ENCODE results near the gene CLDN5.

The CLDN5 gene

DNA sequence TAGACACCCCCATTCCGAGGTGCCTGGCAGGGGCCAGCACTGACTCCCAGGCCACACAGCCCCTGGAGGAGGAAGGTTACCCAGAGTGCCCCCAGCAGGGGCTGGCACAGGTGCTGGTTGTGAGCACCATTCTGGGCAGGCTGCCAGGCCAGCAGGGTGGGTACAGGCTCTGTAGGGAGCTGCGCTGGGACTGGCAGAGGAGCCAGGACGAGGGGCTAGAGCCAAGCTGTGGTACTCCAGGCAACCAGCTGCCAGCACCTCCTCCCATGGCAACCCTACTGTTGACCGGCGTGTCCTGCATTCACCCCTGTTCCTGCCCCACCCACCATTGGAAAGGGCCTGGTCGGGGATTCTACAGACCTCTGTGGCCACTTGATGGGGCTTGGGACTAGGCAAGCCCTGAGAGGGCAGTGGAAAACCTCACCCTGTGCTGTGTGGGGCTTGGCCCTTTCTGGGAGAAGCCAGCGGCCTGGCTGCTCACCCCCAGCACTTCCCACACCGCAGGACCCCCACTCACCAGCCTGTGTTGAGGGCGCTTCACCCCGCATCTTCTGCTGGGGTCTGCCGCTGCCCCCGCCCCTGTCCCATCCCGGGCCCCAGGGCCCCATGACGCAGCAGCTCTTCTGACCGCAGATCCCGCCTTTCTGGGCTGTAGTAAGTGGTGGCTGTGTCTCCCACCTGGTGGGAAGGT lies 1.9 kb downstream of the CLDN5 start:
- H3K27me3 Mint-ChIP-seq = peaks cover 47% of the 10 kb centered on the region
- no peak overlapping the region for H3K27ac Mint-ChIP-seq
- peaks cover 19% of the 10 kb centered on the region for H3K4me1 Mint-ChIP-seq
- H3K36me3 Mint-ChIP-seq = peaks cover 13% of the 10 kb centered on the region
- CTCF ChIA-PET = interaction anchor here (1.4 to 3.5 kb wide), 2 partner anchors 37 to 107 kb away, joined by 3 to 14 read pairs; no protein-coding TSS in a partner anchor
- no peak for DNase-seq
- H3K4me3 Mint-ChIP-seq = peak overlapping the region; percentile 68
- H3K9me3 Mint-ChIP-seq = no peaks in the 10 kb centered on the region

DNA sequence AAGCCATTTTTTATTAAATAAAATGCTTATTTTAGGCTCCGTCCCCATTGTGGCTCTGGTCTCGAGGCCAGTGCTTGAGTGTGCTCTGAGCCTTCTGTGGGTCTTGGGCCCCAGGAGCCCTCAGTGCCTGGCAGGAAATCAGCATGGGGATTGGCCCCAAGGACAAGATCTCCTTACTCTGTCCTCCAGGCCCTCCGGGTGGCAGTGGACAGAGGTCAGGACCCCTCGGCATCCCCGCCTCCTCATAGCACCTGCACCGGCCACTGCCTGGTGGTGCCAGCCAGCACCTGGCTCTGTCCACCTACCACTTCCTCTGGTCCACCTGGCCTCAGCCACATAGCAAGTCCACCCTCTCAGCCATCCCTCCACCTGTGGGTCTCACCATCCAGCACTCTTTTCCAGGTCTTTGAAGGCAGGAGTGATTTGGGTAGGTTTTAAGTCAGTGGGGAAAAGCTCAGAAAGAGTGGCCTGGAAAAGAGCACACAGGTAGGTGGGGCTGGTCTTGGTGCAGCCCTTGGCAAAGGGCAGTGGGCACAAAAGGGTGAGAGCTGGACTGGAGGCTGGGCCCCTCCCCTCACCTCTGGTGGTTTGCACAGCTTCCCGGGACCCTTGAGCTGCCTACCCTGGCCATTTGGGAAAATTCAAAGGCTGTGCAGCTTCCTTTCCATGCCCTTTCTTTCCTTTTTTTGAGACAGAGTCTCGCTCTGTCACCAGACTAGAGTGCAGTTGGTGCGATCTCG lies 3.5 kb downstream of the CLDN5 start:
- no peaks in the 10 kb centered on the region for H3K9me3 Mint-ChIP-seq
- H3K4me1 Mint-ChIP-seq = peaks cover 19% of the 10 kb centered on the region
- peaks cover 32% of the 10 kb centered on the region for H3K27me3 Mint-ChIP-seq
- no peak overlapping the region for H3K27ac Mint-ChIP-seq
- CTCF ChIA-PET = interaction anchor here (3.5 kb wide), 1 partner anchor 109 kb away, joined by 14 read pairs; no protein-coding TSS in a partner anchor
- H3K4me3 Mint-ChIP-seq = no peak overlapping the region
- no peak for DNase-seq
- H3K36me3 Mint-ChIP-seq = peaks cover 16% of the 10 kb centered on the region

- H3K9me3 Mint-ChIP-seq = no peaks in the 10 kb centered on the region
- peaks cover 25% of the 10 kb centered on the region for H3K27me3 Mint-ChIP-seq
- CTCF ChIA-PET = no interaction called here
- H3K27ac Mint-ChIP-seq = no peak overlapping the region
- peaks cover 18% of the 10 kb centered on the region for H3K4me1 Mint-ChIP-seq
- no peak for DNase-seq
- H3K36me3 Mint-ChIP-seq = peaks cover 21% of the 10 kb centered on the region
- H3K4me3 Mint-ChIP-seq = no peak overlapping the region
Measured at GRCh38 chr22:19520007-19520406, 4.2 kb downstream of the CLDN5 start.

DNA sequence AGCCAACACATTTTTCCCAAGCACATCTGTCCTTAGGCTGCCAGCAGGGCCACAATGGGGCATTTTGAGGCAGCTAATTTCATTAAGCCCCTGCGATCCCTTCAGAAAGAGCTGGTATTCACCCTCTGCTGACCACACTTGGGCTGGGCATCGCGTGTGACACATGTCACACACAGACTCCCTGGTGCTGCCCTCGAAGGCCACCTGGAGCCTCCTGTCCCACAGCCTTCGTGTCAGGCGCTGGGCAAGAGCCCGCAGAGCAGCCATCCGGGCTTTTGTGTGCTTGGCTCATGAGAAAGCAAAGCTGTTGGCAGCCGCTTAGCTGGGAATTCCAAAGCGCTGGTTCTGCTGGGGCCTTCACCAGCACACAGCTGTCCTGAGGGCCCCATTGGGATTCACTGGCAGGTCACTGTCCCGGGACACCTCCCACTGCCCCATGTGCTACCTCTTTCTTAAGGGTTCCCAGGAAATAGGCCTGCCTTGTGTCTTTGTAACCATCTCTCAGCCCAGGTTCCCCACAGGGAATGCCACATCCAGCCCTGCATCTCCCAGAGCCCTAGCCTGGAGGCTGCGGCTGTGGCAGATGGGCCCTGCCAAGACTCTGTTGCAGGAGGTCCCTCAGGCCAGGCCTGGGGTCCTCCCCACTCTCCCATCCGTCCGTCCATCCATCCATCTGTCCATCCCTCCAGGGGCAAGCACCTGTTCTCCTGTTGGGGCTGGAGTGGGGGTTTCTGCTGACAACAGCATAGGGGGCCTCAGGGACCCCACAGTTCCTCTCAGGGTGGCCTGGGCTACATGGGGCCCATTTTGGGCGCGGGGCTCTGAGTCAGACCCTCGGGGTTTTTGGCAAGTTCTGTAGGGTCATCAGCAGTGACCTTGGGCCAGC lies 4.9 kb downstream of the CLDN5 start:
- H3K4me1 Mint-ChIP-seq = peaks cover 17% of the 10 kb centered on the region
- peaks cover 26% of the 10 kb centered on the region for H3K36me3 Mint-ChIP-seq
- peaks cover 18% of the 10 kb centered on the region for H3K27me3 Mint-ChIP-seq
- H3K4me3 Mint-ChIP-seq = no peak overlapping the region
- H3K9me3 Mint-ChIP-seq = no peaks in the 10 kb centered on the region
- DNase-seq = no peak
- CTCF ChIA-PET = no interaction called here
- H3K27ac Mint-ChIP-seq = no peak overlapping the region

DNA sequence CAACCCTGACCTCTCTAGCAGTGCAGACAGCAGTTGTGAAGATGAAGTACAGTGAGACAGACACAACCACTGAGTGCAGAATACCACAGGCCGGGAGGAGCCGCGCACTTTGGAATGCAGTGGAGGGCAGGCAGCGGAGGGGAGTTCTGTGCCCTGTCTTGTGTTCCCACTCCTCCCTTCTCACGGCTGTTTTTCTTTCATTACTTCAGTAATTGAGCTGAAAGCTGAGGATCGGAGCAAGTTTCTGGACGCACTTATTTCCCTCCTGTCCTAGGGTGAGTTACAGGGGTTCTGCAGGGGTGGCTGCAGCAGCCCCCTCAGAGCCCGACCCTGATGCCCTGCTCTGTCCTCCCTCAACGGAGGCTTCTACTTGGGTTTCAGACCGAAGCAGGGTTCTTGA lies 5.6 kb downstream of the CLDN5 start:
- Mint-ChIP-seq H3K9me3 (no peaks in the 10 kb centered on the region), H3K4me1 (peaks cover 15% of the 10 kb centered on the region), H3K36me3 (peaks cover 33% of the 10 kb centered on the region), H3K27me3 (peaks cover 11% of the 10 kb centered on the region), H3K4me3 (no peak overlapping the region), H3K27ac (no peak overlapping the region)
- CTCF ChIA-PET = no interaction called here
- no peak for DNase-seq

DNA sequence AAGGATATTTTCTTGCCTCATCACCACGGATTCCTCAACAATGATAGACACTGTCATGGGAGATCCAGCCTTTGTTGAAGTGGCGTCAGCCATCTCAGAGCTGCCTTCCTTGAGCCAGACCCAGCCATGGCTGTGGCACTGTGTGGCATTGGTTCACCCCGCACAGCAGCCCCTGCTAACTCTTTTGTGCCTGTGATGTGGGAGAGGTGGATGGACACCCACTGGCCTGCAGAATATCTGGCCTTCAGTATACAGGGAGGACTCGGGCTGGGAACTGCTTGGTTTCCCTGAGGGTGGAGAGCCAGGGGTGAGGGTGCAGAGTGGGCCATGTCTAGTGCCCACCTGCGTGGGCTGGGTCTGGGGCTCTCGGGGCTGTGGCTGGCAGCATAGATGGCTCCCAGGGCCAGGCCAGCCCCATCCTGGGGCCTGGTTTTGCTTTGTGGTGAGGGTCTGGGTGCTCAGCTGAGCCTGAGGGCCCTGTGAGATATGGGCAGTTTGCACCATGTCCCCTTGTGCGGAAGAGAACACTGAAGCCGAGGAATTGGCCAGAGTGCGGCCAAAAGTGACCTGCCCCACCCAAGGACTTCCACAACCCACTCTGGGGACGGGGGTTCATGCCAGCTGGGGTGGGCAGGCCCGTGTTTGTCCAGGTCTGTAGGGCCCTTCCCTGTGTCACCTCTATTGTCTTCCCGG lies 6.1 kb downstream of the CLDN5 start:
- Mint-ChIP-seq H3K4me1 (peaks cover 11% of the 10 kb centered on the region), H3K4me3 (no peak overlapping the region), H3K27me3 (peaks cover 6% of the 10 kb centered on the region), H3K27ac (no peak overlapping the region), H3K9me3 (no peaks in the 10 kb centered on the region), H3K36me3 (peaks cover 38% of the 10 kb centered on the region)
- CTCF ChIA-PET = no interaction called here
- no peak for DNase-seq

DNA sequence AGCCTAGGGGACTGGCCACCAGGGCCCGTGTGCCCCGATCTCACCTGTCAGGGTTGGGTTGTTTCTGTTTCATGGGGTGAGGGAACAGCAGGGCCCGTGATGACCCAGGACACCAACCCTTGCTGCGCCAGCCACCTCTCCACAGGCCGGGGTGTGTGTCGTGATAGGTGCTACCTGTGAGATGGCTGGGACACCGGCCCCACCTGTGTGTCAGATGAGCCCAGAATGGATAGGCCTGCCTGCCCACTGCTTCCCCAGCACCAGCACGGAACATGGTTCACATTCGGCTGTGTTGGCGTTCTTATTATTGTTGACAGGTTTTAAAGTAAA lies 7.1 kb downstream of the CLDN5 start:
- Mint-ChIP-seq H3K27me3 (no peaks in the 10 kb centered on the region), H3K27ac (no peak overlapping the region), H3K36me3 (peaks cover 46% of the 10 kb centered on the region), H3K4me3 (no peak overlapping the region), H3K9me3 (no peaks in the 10 kb centered on the region), H3K4me1 (peaks cover 7% of the 10 kb centered on the region)
- CTCF ChIA-PET = no interaction called here
- DNase-seq = no peak

- no peaks in the 10 kb centered on the region for H3K9me3 Mint-ChIP-seq
- DNase-seq = no peak
- no peak overlapping the region for H3K4me3 Mint-ChIP-seq
- peaks cover 7% of the 10 kb centered on the region for H3K4me1 Mint-ChIP-seq
- H3K27me3 Mint-ChIP-seq = no peaks in the 10 kb centered on the region
- no peak overlapping the region for H3K27ac Mint-ChIP-seq
- H3K36me3 Mint-ChIP-seq = peaks cover 46% of the 10 kb centered on the region
- CTCF ChIA-PET = interaction anchor here (1.1 kb wide), 1 partner anchor 113 kb away, joined by 4 read pairs; no protein-coding TSS in a partner anchor
Measured at GRCh38 chr22:19516378-19517170, 7.6 kb downstream of the CLDN5 start.

DNA sequence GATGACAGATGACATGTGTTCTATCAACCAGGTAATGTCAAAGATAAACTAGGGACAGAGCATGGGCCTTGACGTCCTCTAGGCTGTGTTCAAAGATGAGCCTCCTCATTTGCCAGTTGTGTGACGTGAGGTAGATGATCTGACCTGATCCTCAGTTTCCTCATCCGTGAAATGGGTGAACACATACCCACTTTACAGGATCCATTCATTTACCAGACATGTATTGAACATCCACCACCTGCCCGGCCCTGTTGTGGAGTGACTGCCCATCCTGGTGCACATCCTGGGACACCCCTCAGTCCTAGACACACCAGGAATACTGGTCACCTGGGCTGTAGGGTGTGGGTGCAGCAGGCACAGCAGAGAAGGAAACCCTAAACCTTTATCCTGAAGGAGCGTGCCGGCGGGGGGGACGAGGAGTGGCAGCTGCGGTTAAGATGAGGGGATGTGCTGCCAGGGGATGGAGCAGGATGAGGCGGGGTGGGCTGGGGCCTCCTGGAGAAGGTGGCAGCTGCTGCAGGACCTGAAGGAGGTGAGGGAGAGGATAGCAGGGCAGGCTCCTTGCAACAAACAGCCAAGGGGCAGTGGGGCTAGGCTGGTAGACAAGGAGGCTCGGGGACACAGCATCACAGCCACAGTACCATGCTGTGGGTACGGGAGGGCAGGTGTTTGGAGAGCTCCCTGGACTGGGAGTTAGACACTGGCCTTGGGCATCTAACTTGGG lies 8.4 kb downstream of the CLDN5 start:
- peaks cover 51% of the 10 kb centered on the region for H3K36me3 Mint-ChIP-seq
- H3K27ac Mint-ChIP-seq = peak overlapping the region; percentile 47
- no peaks in the 10 kb centered on the region for H3K27me3 Mint-ChIP-seq
- H3K9me3 Mint-ChIP-seq = no peaks in the 10 kb centered on the region
- H3K4me3 Mint-ChIP-seq = no peak overlapping the region
- DNase-seq = no peak
- CTCF ChIA-PET = interaction anchor here (1.1 kb wide), 1 partner anchor 113 kb away, joined by 4 read pairs; no protein-coding TSS in a partner anchor
- H3K4me1 Mint-ChIP-seq = peaks cover 7% of the 10 kb centered on the region

- Mint-ChIP-seq H3K9me3 (no peaks in the 10 kb centered on the region), H3K36me3 (peaks cover 51% of the 10 kb centered on the region), H3K27ac (peak overlapping the region; percentile 80), H3K4me1 (peaks cover 7% of the 10 kb centered on the region), H3K4me3 (no peak overlapping the region), H3K27me3 (no peaks in the 10 kb centered on the region)
- DNase-seq = no peak
- CTCF ChIA-PET = interaction anchor here (0.7 kb wide), 1 partner anchor 19 kb away, joined by 3 read pairs; no protein-coding TSS in a partner anchor
Measured at GRCh38 chr22:19514831-19515565, 9.2 kb downstream of the CLDN5 start.

DNA sequence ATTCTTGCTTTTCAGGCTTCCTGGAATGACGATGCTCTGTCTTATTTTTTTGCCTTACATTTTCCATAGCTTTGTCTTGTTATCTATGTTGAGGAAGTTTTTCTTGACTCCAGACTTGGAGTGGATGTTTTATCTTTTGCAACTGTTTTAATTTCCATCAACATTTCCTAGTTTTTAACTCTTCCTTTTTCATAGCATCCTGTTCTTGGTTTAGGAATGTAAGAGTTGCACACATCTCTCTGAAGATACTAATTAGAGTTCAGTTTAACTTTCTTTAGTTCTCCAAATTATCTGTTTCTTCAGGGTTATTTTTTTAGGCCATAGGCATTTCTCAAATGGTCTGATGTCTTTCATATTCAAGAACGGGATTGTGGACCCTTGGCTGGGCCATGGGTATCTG lies 10.4 kb downstream of the CLDN5 start:
- H3K27me3 Mint-ChIP-seq = no peaks in the 10 kb centered on the region
- no peaks in the 10 kb centered on the region for H3K9me3 Mint-ChIP-seq
- H3K27ac Mint-ChIP-seq = no peak overlapping the region
- CTCF ChIA-PET = no interaction called here
- H3K4me1 Mint-ChIP-seq = peaks cover 7% of the 10 kb centered on the region
- H3K4me3 Mint-ChIP-seq = no peak overlapping the region
- H3K36me3 Mint-ChIP-seq = peaks cover 54% of the 10 kb centered on the region
- no peak for DNase-seq

DNA sequence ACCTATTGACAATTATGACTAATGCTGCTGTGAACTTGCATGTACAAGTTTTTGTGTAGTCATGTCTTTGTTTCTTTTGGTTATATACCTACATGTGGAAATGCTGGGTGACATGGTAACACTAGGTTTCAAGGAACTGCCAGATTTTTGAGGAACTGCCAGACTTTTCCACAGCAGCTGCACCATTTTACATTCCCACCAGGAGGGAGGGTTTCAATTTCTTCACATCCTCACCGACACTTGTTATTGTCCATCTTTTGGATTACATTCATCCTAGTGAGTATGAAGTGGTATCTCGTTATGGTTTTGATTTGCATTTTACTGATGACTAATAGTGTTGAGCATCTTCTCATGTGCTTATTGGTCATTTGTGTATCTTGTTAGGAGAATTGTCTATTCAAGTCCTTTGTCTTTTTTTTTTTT lies 13.3 kb downstream of the CLDN5 start:
- no peak for DNase-seq
- CTCF ChIA-PET = no interaction called here
- H3K36me3 Mint-ChIP-seq = peaks cover 60% of the 10 kb centered on the region

More for the DNA sequence above, 13.3 kb downstream of the CLDN5 start:
- Mint-ChIP-seq H3K4me3 (no peak overlapping the region), H3K4me1 (peaks cover 12% of the 10 kb centered on the region), H3K9me3 (no peaks in the 10 kb centered on the region), H3K27ac (no peak overlapping the region), H3K27me3 (no peaks in the 10 kb centered on the region)

Data from activated naive CD4-positive, alpha-beta T cell treated with anti-CD3 and anti-CD28 coated beads, Interleukin-2, amount 10 ng/mL, durations not matched to agents 7 days and 5 days (primary cell).